NOMO-1 (cell line): ENCODE measurements around the gene CPNE8.
A peak's percentile ranks its signal among the peaks of the same experiment; 100 is the strongest.

Experiments used
- DNase-seq, 2 experiments: peaks; one replicate each; lab custom pipeline; 2025; ENCODE audit not compliant: unreplicated experiment in 2 of 2; lab: John Stamatoyannopoulos, UW

The CPNE8 gene

GRCh38 chr12:38905480-38906351 lies at the start of gene CPNE8:
CPNE8 (minus strand) TSS chr12:38905591; CDS start chr12:38905534, 57 bp downstream.
- peak; percentile 67 to 81 for DNase-seq

GRCh38 chr12:38954238-38954873 lies 49.0 kb upstream of the CPNE8 start:
- DNase-seq = no peak

GRCh38 chr12:38949363-38949762 lies 44.0 kb upstream of the CPNE8 start:
- DNase-seq = no peak

- DNase-seq = peak in 1 of 2 experiments; percentile 7
Measured at GRCh38 chr12:38934686-38935085, 29.3 kb upstream of the CPNE8 start.

GRCh38 chr12:38934078-38934584 lies 28.7 kb upstream of the CPNE8 start:
- DNase-seq = no peak

- no peak for DNase-seq
Measured at GRCh38 chr12:38932320-38932719, 26.9 kb upstream of the CPNE8 start.

GRCh38 chr12:38931461-38931860 lies 26.1 kb upstream of the CPNE8 start:
- peak in 1 of 2 experiments; percentile 30 for DNase-seq

GRCh38 chr12:38930990-38931389 lies 25.6 kb upstream of the CPNE8 start:
- peak in 1 of 2 experiments; percentile 30 for DNase-seq

GRCh38 chr12:38926501-38926900 lies 21.1 kb upstream of the CPNE8 start:
- DNase-seq = no peak

- DNase-seq = peak in 1 of 2 experiments; percentile 63
Measured at GRCh38 chr12:38921025-38921677, 15.8 kb upstream of the CPNE8 start.

- DNase-seq = no peak
Measured at GRCh38 chr12:38919191-38919590, 13.8 kb upstream of the CPNE8 start.

- peak; percentile 53 to 54 for DNase-seq
Measured at GRCh38 chr12:38915429-38916182, 10.2 kb upstream of the CPNE8 start.

GRCh38 chr12:38912116-38912515 lies 6.7 kb upstream of the CPNE8 start:
- DNase-seq = no peak

GRCh38 chr12:38911611-38912010 lies 6.2 kb upstream of the CPNE8 start:
- DNase-seq = no peak

GRCh38 chr12:38907201-38907923 lies 2.0 kb upstream of the CPNE8 start:
- peak in 1 of 2 experiments; percentile 26 for DNase-seq

GRCh38 chr12:38906482-38907200 lies 1.2 kb upstream of the CPNE8 start:
- peak; percentile 80 to 91 for DNase-seq

GRCh38 chr12:38904537-38905479 lies 583 bp downstream of the CPNE8 start:
- DNase-seq = peak; percentile 92 to 94

GRCh38 chr12:38903596-38903995 lies 1.8 kb downstream of the CPNE8 start:
- DNase-seq = peak; percentile 3 to 51
